H7 (cell line): ENCODE results near the gene SSX2IP. TPM values are rescaled to one million over a fixed set of nuclear protein-coding genes. Genes with fewer than 3 reads are reported as not detected.

Experiments used
- DNase-seq: peaks from one replicate; pipeline ENCODE4 v3.0.0; 2012
- H3K27me3 ChIP-seq: 2 replicates; pipeline ENCODE4 v1.6.0; 2011; ENCODE audit warnings: mild to moderate bottlenecking, low read length; ENCODE audit not compliant: control insufficient read depth, insufficient read depth
- H3K36me3 ChIP-seq: replicated peaks from 2 replicates; pipeline ENCODE4 v1.5.1; 2011; ENCODE audit warnings: low read length; ENCODE audit not compliant: control insufficient read depth, insufficient read depth
- H3K4me3 ChIP-seq: 2 replicates; pipeline ENCODE4 v1.5.1; 2011; ENCODE audit warnings: low read depth, mild to moderate bottlenecking, control low read depth, low read length, moderate library complexity; ENCODE audit not compliant: insufficient read depth
- total RNA-seq: library from RNA; depleted of rRNA; stranded (reverse); fragments of >200 nt; shearing (Covaris generic); gene quantifications from 2 replicates; pipeline ENCODE4 v1.2.3, GENCODE V29; 2014

SSX2IP gene
- total RNA-seq, 1 experiment from 2014 or later = 18.0 TPM

DNA sequence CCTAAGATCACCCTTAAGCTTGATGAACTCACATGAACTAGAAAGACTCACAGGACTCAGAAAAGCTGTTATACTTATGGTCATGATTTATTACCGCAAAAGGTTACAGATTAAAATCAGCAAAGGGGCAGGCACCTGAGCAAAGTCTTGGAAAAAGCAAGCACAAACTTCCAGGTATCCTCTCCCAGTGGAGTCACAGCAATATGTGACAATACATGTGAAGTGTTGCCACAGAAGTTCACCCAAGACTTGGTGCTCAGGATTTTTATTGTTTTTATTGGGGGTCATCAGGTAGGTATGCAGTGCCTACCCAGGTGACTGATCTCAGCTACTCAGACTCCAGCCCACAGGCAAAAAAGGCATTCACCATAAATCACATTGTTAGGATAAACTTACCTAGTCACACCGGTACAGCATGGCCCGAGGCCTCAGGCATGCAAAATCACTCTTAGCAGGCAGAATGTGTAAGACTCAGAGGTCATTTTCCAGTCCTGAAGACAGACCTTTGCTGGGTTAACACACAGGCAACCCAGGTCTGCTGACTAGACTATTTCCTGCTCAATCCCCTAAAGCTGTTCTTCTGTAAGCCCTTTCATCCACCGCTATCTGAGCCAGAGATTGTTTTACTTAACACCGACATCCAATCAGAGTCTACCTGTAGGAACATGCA, 55.6 kb downstream of the SSX2IP start:
- no peak for DNase-seq
- Histone ChIP-seq H3K27me3 (no peaks in the 10 kb centered on the region), H3K4me3 (no peak overlapping the region), H3K36me3 (no peaks in the 10 kb centered on the region)

DNA sequence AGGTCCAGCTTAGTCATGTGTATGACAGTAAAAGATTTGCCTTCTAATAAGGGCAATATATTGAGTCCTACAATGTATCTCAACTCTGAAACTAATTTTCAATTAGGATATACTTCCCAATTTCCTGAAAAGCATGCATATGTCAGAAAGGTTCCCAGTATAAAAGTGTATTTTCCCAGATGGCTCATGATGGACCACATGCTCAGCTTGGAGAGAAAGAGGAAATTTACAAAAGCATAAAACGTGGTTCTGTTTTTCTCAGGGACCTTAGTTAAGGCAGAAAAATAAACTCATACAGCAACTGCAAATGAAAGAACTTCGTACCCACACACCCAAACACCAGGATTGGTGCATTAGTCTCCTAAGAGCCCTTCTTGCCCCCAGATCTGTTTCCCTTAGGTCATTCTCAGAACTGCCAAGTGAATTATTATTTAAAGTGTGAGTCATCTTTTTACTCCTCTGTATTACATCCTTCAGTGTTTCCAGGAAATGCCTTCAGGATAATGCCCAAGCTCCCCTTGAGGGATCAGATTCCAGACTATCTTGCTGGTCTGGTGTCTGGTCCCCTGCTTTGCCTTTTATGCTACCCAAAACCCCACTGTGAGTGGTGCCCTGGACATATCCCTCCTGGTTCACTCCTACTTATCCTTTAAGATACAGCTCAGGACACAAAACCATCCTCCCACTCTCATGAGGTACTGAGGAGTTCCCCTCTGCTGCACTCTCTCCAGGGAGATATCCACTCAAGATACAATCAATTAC, 57.4 kb downstream of the SSX2IP start:
- DNase-seq = no peak

DNA sequence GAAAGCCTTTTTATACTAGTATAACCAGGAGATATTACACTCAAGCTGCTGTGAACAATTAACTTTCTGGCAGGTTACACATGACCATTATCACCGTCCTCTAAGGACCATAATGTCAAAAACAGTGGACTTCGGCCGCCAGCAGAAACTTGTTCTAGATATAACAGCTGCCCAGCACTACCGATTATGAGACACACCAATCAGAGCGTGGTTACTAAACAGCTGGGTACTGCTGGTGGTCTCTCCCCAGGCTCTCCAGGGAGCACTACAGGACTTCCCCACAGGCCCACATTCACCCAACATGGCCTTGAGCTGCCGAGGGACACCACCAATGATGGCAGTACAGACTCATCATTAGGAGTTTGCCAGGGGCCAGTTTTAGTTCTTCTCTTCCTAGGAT, 58.1 kb downstream of the SSX2IP start:
- H3K4me3 ChIP-seq = no peak overlapping the region
- H3K27me3 ChIP-seq = no peaks in the 10 kb centered on the region
- DNase-seq = no peak
- no peaks in the 10 kb centered on the region for H3K36me3 ChIP-seq

More for the DNA sequence above, 57.4 kb downstream of the SSX2IP start:
- Histone ChIP-seq H3K27me3 (no peaks in the 10 kb centered on the region), H3K36me3 (no peaks in the 10 kb centered on the region), H3K4me3 (no peak overlapping the region)

DNA sequence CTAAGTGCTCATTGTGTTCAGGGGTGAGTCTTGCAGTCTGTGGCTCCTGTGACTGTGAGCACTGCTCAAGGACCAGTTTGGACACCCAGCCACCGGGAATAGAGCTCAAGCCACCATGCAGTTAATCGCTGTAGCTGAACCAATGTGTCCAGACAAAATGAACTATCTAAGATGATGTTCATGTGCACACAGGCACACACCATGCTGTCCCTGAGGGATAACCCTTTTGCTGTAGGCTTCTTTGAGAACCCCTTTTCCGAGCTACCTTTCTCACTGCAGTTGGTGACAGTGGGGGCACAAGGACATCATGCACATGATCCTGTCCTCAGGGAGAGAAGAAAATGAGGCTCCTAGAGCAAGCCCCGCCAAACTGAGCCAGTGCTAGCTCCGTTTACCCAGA, 65.4 kb downstream of the SSX2IP start:
- H3K4me3 ChIP-seq = no peak overlapping the region
- no peak for DNase-seq
- no peaks in the 10 kb centered on the region; the same call in 1 of the 2 replicates for H3K27me3 ChIP-seq
- H3K36me3 ChIP-seq = no peaks in the 10 kb centered on the region

DNA sequence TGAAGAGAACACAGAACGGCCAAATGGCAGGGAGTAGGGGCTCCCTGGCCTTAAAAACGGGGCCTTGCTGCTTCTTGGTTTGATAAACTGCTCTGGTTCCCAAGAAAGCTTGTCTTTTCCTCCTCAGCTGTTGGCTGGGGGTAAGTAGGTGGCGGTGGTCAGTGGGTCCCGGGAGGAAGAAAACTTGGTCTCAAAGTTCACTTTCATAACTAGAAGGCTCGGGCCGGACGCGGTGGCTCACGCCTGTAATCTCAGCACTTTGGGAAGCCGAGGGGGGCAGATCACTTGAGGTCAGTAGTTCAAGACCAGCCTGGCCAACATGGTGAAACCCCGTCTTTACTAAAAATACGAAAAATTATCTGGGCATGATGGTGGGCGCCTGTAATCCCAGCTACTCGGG, 68.7 kb downstream of the SSX2IP start:
- Histone ChIP-seq H3K27me3 (no peaks in the 10 kb centered on the region; the same call in 1 of the 2 replicates), H3K36me3 (no peaks in the 10 kb centered on the region)
- DNase-seq = peak; percentile 13

DNA sequence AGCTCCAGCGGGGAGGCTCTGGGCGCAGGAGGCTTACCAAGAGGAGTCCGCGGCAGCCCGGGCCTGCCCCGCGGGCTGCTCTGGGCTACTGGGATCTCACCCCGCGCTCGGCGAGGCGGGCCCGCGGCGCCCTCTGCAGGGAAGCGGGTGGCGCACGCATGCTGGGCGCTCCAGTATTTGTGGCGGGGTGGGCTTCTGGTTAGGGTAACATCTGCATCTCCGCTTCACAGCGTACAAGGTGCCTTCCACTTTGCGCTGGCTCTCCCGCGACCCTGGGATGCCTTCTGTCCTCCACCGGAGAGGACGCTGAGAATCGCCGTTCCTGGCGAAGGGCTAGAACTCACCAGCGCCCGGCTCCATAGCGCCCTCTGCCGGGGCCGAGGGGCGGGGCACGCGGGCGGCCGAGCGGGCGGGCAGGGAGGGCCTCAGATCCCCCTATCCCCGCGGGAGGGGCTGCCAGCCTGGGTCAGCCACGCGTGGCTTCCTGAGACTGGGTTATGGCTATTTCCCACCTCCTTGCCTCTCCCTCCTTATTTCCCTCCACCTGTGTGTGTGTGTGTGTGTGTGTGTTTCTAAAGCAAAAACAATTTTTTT, 69.4 kb downstream of the SSX2IP start:
- peak; percentile 94 for DNase-seq
- no peaks in the 10 kb centered on the region for H3K36me3 ChIP-seq
- H3K27me3 ChIP-seq = no peaks in the 10 kb centered on the region; the same call in 1 of the 2 replicates
- H3K4me3 ChIP-seq = peak overlapping the region; percentile 70

More for the DNA sequence above, 68.7 kb downstream of the SSX2IP start:
- no peak overlapping the region for H3K4me3 ChIP-seq

DNA sequence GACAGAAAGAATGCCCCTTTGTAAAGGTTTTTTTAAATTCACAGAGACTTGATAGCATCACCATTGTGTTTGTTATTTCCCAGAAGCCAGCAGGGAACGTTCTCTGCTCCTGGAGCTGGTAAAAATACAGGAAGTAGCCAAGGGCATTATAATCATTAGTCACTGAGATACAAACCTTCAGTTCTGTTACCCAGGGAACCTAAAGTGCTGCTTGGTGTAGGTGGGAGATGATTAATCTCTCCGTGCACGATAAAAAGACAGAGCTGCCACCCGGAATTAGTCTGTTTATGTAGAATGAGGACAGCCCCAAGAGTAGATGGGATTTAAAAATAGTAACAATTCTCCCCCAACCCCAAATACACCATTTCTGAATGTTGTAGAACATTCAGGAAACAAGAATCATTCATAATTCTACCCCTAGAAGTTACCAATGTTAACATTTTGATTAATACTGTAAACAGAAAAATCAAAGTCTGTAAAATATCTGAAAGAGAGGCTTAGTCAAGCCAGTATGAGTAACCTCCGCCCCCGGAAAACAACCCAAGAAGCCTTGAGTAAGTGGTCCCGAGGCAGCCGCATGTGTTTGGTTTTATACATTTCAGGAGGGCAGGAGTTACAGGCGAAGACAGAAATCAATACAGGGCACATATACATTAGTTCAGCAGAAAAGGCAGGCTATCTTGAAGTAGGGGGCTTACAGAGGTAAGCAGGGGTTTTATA, 70.7 kb downstream of the SSX2IP start:
- H3K27me3 ChIP-seq = no peaks in the 10 kb centered on the region
- no peak overlapping the region for H3K4me3 ChIP-seq
- no peaks in the 10 kb centered on the region for H3K36me3 ChIP-seq
- no peak for DNase-seq

DNA sequence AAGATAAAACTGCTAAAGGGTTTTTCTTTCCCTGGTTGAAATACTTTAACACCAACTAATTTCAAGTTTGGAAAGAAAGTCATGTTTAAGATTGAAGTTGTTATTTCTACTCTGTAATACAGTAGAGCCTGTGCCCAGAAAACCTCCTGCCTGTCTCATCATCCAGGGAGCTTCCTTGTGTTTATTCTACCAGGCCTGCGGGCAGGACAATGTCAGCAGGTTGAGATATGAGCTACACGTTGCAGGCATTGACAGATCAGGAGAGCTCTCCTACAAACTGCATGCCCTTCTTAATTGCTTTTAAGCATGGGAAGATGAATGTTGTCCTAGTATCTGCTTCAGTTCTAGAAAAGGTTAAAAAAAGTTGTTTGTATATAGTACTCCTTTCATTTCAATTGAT, 72.9 kb downstream of the SSX2IP start:
- Histone ChIP-seq H3K27me3 (no peaks in the 10 kb centered on the region), H3K4me3 (no peak overlapping the region)
- no peak for DNase-seq

DNA sequence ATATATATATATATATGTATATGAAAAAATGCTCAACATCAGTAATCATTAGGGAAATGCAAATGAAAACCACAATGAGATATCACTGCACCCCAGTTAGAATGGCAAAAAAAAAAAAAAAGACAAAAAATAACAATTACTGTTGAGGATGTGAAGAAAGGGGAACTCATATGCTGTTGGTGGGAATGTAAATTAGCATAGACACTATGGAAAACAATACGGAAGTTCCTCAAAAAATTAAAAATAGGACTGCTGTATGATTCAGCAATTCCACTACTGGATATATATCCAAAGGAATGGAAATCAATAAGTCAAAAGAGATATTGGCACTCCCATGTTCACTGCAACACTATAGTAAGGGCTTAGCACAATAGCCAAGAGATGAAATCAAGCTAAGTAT, 74.5 kb downstream of the SSX2IP start:
- DNase-seq = no peak
- Histone ChIP-seq H3K36me3 (no peaks in the 10 kb centered on the region), H3K27me3 (no peaks in the 10 kb centered on the region), H3K4me3 (no peak overlapping the region)

More for the DNA sequence above, 72.9 kb downstream of the SSX2IP start:
- no peaks in the 10 kb centered on the region for H3K36me3 ChIP-seq

DNA sequence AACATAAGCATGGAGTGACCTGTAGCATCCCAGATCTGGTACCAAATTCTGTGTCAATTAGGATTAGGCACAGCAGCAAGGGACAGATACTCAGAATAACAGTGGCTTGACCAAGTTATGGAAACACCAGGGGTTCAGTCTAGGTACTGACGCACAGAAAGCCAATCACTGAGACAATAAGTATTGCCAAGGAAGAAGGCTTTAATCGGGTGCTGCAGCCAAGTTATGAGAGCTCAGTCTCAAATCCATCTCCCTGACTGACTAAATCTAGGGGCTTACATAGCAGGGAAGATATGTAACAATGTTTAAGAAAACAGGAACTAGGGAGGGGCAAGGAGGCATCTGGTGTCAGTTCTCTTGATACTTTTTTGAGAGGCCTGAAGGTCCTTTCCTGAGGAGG, 76.4 kb downstream of the SSX2IP start:
- no peak for DNase-seq
- Histone ChIP-seq H3K4me3 (no peak overlapping the region), H3K27me3 (no peaks in the 10 kb centered on the region), H3K36me3 (no peaks in the 10 kb centered on the region)

DNA sequence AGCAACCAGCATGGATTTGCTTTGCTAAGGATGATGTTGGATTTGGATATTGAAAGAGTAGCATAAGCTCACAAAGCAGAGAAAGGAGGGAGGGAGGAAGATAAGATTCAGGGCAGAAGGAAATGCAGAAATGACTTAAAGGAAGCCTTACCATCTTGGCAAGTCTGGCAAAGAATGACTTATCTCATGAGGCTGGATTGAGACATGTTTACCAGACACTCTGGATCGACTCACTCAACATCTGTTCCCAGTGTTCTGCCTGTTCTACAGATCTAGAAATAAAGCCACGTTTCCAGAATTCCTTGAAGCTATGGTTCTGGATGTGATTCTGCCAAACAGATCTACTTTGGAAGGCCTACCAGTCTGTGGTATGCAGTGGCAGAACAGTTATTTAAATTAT, 77.2 kb downstream of the SSX2IP start:
- DNase-seq = no peak
- H3K4me3 ChIP-seq = no peak overlapping the region
- H3K36me3 ChIP-seq = no peaks in the 10 kb centered on the region
- no peaks in the 10 kb centered on the region for H3K27me3 ChIP-seq

DNA sequence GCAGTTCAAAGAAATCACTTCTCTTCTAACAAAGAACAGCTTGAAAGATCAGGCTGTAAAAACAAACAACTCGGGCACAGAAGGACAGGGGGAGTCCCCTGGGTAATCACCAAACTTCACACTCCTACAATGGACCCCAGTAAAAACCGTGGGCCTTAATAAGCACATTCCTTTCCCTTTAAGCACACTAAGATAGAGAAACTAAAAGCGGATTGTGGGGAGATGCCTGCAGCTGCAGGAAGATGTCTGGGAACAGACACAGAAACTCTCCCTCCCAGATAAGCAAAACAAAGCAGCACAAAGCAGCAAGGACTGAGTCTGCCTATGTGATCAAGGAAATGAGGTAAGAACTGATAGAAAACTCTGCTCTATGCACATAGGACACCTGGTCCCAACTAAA, 78.5 kb downstream of the SSX2IP start:
- no peak for DNase-seq
- no peak overlapping the region for H3K4me3 ChIP-seq
- no peaks in the 10 kb centered on the region for H3K36me3 ChIP-seq
- no peaks in the 10 kb centered on the region for H3K27me3 ChIP-seq

DNA sequence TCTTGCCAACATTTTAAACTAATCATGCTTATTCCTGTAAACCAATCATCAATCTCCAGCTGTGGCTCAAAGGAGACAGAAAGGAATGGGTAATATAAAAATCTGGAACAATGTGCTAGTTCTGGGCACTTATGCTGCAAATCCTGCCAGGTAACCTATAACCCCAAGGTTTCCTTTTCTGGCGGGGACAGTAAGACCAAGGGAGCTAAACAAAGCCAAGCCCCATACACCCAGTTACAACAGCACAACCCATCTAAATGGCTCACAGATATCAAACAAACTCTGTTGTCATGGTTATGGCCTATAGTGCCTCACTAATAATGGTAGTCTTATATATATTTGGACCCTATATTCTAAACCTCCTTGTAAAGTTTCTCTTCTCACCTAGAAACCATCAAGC, 79.2 kb downstream of the SSX2IP start:
- Histone ChIP-seq H3K27me3 (no peaks in the 10 kb centered on the region), H3K36me3 (no peaks in the 10 kb centered on the region), H3K4me3 (no peak overlapping the region)
- no peak for DNase-seq

DNA sequence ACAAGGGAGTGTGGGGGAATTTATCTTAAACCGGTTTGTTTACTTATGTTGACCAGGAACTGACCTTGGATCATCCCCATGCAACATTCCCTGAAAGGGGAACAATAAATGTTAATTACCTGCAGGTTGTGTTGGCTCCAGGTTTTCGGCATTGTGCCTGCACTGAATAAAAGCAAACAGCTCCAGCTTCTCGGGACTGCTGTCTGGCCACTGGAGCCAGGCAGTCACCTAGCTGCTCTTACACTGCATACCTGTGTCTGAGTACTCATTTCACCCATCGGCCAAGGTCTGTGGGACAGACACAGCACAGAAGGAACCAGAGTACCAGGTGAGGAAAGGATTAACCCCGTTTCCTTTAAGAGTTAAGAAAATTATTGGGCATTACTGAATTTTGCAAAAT, 83.3 kb downstream of the SSX2IP start:
- H3K36me3 ChIP-seq = no peaks in the 10 kb centered on the region
- H3K4me3 ChIP-seq = no peak overlapping the region
- H3K27me3 ChIP-seq = no peaks in the 10 kb centered on the region
- DNase-seq = no peak
